GM18508 (cell line): ENCODE measurements around the gene CD300LF.

ENCODE experiments used
- ATAC-seq: cut with Tn5 transposase; IDR thresholded peaks from one replicate; pipeline ENCODE4 v1.9.1; 2021; ENCODE audit warnings: moderate number of reproducible peaks; ENCODE audit not compliant: insufficient read depth, unreplicated experiment

The CD300LF gene

DNA sequence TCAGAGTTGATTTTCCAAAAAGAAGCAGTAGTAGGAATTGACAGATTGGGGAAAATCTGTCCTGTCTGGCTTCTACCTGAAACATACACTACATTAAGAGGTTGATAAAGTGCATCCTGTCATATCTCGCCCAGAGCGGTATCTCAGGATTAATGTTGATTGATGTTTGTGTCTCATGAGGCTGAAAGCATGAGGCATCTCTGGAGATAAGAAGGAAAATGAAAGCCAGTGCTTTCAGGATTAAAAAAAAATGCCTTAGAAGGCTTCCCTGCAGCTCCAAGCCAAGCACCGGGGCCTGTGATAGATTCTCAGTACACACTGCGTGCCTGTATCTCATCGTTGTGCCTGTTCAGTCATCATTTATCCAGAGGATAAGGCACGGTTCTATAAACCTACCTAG, 62.8 kb downstream of the CD300LF start:
- no peak for ATAC-seq

DNA sequence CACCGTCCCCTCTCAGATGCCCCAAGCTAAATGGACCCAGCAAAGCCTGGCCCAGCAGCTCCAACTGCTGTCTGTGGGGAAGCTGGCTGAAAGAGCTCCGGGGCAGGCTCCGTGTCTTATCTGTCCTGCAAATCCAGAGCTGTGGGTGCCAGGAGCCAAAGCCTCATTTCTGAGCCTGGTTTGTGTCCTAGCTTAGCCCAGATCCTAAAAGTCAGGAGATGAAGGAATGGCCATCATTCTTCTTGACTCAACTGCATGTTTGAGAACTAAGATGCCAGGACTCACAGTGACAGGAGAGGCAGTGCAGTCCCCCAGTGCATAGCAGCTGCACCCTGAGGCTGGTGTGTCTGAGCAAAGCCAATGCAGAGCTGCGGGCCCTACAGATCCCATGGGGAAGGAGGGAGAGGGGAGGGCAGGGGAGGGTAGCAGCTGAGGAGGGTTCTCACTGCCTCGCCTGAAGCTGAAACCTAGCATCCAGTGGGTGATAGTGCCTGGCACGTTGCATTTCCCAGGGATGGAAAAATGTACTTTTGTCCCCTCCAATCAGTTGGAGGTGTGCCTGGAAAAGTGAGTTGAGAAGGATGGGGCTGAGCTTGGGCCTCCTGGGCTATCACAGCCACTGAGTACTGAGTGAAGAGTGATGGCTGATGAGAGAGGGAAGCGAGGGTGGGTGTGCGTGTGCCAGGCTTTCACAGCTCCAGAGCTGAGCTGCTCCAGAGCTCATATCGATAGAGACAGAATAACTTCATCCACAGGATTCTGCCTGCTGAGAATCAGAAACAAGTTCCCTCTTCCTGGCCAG, 64.7 kb downstream of the CD300LF start:
- no peak for ATAC-seq

DNA sequence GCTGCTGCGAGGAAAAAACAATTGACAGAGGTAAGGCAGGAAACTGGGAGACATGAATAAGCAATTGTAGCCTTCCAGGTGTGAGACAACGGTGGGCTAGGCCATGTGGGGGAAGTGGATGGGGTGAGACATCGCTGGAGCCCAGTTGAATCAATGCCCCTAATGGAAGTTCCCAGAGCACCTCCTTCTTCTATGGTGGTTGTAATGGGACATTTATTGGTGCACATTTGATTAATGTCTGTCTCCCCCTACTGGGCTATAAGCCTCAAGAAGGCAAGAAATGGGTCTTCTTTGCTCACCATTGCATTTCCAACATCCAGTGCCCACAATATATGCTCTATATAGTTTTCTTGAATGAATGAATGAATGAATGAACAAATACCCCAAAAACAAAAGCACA, 66.5 kb downstream of the CD300LF start:
- ATAC-seq: no peak

DNA sequence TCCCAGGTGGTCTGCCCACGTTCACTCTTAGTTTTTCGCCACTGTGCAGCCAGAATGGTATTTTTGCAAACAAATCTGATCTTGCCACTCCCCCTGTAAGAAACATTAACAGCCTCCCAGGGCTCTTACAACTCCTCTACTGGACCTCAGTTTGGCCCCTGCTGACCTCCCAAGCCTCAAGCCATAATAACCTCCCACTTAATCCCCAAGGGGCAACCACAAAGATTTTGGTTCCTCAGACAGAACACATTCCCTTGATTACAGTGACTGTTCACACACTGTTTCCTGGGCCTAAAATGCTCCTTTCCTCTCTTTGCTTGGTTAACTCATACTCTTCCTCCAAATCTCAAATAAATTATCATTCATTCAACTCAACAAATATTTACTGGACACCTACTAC, 67.7 kb downstream of the CD300LF start:
- no peak for ATAC-seq

DNA sequence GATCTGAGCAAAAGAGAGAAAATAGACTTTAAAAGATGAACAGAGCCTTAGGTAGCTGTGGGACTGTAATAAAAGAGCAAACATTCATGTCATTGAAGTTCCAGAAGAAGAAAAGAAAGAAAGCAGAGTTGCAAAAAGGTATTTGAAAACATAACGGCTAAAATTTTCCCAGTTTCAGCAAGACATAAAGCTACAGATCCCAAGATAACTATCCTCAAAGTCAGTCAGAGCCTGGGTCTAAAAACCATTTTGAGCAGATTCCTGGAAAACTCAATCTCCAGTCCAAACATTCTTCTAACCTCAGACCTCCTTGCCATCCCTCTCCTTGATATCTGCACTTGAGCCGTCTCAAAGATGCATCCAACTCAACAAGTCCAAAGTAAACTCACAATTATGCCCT, 68.3 kb downstream of the CD300LF start:
- no peak for ATAC-seq
